KG1 (cell line): Measurements from ENCODE around the gene CD59.
A peak's percentile ranks its signal among the peaks of the same experiment; 100 is the strongest.
"Not testable (repeated sequence)": the region's sequence is repeated elsewhere in the genome, so short reads cannot be mapped to it uniquely, and the experiment has no call there.

Source experiments
- DNase-seq: peaks from one replicate; lab custom pipeline; 2025; lab: John Stamatoyannopoulos, UW

The CD59 gene

DNA sequence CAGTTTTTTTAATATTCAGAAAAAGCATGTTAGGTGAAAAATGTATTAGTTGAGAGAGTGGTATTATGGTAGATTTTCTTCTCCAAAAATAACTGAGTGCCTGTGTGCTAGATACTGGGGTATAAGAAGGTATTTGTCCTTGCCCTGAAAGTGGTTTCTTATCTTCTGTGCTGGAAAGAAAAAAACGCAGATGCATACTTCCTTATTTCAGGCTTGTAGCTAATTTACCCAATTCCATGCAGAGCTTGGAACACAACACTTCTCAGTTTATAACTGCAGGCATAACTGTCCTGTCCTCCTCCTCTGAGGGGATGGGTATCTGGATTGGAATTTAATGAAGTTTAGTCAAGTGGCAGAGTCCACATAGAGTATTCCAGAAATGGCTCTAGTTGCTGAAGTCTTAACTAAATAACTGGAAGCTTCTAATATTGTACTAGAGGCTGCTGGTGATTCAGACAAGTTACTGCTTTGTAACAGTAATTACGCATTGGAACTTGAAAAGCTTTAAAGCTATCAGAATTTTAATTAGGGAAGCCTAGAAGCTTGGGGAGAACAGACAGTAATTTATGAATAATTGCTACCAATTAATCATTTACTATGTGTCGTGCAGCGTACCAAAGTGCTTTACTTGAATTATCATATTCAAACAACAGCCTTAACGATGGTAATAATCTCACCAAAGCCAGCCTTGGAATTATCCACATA, 22.9 kb downstream of the CD59 start:
- DNase-seq: no peak

DNA sequence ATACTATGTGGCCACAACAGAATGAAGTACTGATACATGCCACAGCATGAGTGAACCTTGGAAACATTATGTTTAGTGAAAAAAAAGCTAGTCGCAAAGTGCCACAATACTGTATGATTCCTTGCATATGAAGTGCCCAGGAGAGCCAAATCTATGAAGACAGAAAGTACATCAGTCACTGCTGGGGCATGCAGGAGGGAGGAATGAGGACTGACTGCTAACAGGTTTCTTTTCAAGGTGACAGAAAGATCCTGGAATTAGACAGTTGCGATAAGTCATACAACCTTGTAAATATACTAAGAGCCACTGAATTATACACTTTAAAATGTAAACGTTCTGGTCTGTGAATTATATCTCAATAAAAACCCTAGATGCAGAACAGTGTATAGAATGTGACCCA, 23.8 kb downstream of the CD59 start:
- no peak for DNase-seq

DNA sequence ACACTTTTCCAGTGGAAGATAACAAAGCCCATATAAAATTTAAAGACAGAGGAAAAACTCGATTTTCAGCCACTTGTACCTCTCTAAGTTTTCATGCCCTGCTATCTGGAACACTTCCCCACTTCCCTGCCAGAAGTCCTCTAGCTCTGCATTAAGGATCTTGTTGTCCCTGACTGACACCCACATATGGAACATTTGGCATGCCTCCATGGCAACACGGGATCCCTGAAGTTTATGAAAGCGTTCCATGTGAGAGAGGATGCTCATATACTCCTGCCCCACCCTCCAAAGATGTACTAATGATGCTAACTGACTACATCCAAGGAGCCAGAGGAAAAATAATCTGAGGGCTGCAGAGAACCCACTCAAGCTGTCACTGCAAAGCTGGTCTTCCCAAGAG, 26.8 kb downstream of the CD59 start:
- no peak for DNase-seq

DNA sequence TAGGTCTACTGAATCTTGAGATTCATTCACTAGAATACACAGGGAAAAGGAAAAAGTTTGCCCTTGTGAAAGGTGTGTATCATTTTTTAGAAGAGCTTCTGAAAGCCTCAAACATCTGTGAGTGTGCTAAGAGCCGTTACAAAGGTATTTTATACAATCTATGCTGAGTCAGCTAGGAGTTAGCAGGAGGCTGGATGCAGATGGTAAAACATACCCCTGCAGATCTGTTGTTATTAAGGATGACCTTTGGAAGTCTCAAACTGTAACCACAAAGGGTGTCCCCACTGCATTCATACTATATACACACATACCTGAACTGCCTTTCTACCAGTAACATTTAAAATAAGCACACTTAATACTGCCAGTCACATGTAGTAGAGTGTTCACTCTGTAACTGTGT, 27.2 kb downstream of the CD59 start:
- DNase-seq: no peak

DNA sequence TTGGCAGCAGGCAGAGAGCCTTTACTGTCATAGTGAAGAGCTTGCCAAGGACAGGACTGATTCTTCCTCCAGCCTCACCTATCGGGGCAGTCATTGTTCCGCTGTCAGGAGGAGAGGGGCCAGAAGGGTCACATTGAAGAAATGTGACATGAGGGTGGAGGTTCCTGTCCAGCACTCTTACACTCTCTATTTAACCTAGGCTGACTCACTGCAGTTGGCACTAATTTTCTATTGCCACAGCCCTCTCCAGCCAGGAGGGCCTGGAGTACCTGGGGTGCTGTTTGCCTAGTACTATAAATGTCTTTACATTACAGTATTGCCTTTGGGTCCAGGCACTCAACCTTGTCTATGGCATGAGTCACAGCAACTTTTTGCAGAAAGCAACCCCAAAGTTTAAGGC, 28.4 kb downstream of the CD59 start:
- not testable (repeated sequence) for DNase-seq

DNA sequence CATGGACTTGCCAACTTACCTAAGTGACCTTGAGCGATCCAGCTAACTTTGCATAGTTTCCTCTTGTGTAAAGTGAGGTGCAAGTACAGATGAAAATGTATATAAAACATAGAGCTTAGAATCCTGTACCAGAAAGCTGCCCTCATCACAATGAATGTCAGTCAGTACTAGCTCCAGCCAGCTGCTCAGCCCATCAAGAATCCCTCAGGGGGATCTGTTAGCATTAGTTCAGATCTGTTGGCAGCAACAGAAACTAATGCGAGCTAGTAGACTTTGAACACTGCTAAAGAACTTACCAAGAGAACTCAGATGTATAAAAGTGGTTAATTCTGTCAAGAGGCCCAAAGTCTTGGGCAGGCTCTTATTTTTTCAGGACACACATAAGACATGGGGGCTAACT, 29.3 kb downstream of the CD59 start:
- no peak for DNase-seq

DNA sequence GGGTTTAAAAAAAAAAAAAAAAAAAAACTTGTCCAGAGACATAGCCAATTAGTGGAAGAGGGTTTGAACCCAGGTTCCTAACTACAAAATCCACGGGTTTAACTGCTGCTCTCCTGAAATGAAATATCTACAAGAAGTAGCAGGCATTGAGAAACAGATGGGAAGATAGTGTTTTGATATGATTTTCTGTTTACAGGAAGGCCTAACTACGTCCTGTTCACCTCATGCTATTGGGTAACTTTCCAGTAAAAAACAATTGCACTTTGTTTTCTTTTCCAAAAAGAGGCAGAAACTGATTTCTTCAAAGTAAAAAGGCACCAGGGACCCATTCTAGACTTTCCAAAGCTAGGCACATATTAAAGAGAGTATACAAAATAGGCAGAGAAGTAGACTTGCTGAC, 29.7 kb downstream of the CD59 start:
- no peak for DNase-seq

DNA sequence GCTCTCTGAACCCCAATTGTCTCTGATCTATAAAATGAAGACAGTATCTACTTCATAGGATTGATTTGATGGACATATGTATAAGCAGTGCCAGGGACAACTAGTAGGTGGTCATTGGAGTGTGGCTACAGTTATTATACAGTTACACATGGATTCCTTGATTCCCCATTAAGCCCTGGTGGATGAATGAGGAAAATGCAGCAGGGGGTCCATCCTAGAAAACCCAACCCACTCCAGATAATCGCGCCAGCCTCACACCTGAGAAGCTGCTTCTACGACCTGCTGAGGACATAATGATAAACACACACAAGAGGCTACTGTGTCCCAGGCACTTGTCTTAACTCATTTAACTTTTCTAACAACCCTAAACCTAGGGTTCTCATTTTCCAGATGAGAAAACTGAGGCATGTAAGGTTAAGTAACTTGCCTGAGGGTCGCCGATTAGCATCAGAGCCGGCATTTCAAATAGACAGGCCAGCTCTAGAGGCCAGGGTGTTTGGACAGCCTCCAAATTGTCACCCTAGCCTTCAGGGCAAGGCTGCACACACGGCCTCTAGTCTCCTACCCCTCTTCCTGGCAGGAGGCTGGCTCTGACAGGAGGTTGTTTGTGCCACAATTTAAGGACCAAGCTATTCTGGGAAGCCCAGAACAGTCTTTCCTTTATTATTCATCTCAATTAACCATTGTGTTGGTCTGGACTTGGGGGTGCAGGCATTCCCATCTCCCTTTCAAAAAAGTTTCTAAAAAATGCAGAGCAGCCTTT, 31.8 kb downstream of the CD59 start:
- no peak for DNase-seq

DNA sequence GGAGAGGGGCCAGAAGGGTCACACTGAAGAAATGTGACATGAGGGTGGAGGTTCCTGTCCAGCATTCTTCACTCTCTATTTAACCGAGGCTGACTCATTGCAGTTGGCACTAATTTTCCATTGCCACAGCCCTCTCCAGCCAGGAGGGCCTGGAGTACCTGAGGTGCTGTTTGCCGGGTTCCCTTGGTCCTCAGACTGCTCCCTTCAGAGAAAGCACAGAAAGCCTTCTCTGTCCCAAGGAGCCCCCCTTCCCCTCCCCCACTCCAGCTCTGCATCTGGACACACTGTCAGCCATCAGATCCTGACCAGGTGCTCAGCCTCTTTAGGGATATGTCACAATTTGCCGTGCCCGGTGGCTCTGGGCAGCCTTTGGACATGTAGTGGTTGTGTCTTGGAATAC, 32.4 kb downstream of the CD59 start:
- no peak for DNase-seq

DNA sequence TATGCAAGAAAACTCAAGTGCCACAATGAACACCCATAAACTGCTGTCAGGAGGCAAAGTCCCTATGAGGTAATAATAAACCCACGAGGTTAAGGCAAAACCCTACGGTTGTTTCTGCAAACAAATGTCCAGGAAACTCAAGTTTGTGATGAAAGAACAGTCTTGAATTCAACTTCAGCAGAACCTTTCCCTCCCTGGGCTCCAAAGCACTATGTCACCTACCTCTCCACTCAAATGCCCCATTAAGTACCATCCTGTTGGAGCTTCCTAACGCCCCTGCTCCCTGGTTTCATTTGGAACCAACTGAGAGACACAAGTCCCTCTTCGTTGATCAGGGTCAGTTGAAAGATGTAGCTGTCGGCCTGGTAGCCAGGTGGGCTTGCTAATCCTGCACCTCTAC, 33.0 kb downstream of the CD59 start:
- DNase-seq: no peak

DNA sequence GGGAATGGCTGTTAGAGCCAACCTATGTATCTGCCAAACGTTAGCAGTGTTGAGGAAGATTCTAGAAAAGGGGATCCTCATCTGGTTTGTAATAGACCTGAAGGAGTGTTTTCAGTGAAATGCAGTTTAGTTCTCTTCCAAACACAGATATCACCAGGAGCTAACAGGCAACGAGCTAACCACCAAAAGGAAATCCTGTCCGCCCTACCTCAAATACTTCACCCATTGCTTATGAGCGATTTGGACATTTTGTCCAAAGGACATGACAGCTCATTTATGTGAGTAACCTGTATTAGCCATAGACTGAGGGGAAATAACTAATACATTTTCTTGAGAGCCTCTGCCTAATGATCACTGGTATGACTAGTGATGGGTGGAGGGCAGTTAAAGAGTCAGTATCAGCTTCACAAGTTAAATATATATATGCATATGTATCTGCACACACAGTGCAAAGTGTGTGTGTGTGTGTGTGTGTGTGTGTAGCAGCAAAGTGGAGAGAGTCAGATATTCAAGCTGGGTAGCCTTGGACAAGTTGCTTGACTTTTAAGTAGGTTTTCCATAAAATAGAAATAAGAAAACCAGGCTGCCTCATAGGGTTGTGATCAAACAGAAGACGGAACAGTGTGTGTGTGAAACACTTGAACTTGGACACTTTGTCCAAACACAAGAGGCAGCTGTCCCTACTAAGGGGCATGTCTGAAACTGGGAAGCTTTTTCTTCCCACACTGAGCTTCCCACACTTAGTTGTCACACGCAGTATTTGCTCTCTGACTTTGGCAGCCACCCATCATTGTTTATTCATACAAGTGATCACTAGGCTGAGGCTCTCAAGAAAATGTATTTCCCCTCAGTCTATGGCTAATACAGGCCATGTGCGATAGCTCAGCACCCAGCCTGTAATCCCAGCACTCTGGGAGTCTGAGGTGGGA, 34.7 kb downstream of the CD59 start:
- no peak for DNase-seq

DNA sequence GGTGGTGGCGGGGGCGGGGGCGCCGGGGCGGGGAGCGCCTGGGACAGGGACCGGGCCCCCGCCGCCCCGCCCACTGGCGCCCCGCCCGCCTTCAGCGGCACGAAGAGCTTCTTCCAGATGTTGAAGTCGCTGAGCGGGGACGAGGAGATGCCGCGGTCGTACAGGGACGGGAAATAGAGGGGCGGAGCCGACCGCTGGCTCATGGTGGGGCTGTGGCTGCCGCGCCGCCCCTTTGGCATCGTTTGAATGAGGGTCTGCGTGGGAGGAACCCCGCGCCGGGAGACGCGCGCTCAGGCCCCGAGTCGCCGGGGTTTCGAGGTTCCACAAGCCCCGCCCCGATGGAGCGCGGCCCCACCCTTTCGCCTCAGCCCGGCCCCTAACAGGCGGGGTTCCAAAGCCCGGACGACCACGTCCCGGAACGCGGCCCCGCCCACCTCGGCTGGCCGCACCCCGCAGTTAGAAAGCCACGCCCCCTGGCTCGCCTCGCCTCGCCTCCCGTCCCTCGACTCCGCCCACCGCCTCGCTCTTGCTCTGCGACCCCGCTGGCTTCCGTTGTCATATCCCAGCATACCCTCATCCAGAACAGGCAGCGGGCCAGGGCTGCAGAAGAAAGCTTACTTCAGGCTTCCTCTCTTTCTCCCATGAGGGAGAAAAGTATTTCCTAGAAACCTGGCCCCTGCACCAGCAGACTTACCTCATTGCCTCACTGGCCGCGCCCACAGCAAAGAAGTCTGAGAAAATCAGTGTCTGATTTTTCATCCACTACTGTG, 35.5 kb downstream of the CD59 start, which contains the start of gene C11orf91:
Gene C11orf91 (minus strand): TSS at position 325 of the 770 bp plus-strand sequence. CDS start 86 bp downstream, at position 239.
- DNase-seq: peak; percentile 74

DNA sequence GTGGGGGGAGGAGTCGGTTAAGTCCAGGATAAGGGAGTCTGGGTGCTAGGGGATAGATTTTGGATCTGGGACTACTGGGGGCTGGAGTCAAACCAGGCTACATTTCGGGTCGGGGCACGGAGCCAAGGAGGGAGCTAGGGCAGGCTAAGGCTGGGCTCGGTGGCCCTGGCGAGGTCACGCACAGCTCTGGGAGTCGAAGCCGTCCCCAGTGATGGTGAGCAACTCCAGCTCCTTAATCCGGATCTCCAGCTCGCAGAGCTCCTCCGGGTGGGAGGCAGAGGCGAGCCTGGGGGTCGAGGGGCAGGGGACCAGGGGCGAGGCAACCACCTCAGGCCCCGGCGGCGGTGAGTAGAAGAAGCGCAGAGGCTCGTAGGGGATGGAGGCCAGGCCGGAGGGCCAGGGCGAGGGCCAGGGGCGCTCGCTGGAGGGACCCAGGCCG, 36.1 kb downstream of the CD59 start:
- no peak for DNase-seq

DNA sequence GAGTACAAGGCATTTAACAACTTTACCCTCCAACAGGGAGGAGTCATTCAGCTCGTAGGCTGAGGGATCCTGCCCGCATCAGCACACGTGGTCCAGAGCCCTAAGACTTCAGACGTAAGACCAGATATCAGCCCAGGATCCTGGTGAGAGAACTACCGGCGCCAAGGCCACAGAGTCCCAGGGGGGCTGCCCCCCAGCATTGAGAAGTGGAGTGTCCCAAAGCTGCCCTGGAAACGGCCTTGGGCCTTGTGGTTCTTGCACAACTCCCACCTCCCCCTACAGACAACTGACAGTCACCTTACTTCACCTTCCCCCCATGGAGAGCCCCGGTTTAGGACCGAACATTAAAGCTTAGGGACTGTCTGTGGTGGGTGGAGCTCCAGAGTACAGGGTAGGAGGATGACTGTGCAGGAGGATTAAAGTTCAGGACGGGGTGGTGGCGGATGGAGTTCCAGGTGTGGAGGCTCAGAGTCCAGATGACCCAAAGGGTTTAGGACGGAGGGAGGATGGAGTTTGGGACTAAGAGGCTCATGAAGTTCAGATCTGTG, 36.6 kb downstream of the CD59 start:
- no peak for DNase-seq

DNA sequence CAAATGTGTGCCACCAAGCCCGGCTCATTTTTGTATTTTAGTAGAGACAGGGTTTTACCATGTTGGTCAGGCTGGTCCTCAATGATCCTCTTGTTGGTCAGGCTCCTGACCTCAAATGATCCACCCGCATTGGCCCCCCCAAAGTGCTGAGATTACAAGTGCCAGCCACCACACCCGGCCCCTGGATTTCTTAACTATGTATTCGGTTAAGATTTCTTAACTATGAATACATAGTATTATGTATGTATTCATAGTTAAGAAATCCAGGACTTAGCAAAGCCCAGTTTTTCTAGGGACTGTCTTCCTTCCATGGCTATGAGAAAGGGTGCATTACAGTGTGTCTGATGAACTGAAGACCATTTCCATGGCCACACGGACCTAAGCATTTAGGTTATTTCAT, 37.3 kb downstream of the CD59 start:
- no peak for DNase-seq

DNA sequence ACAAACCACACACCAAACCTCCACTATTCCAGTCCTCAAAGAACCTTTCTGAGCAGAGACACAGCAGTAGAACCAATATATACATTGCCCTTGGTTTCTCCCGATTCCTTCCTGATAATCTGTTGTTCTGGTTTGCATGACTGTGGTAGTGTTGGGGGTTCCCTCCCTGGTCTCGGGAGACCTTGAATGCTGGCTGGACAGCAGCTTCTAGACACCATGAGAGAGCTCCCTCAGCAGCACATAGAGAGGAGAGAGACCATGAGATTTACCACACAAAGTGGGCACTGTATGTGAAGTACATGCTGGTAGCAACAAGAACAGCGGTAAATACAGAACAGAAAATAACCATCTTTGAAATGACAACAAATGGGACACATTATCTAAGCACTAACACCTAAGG, 38.2 kb downstream of the CD59 start:
- no peak for DNase-seq

DNA sequence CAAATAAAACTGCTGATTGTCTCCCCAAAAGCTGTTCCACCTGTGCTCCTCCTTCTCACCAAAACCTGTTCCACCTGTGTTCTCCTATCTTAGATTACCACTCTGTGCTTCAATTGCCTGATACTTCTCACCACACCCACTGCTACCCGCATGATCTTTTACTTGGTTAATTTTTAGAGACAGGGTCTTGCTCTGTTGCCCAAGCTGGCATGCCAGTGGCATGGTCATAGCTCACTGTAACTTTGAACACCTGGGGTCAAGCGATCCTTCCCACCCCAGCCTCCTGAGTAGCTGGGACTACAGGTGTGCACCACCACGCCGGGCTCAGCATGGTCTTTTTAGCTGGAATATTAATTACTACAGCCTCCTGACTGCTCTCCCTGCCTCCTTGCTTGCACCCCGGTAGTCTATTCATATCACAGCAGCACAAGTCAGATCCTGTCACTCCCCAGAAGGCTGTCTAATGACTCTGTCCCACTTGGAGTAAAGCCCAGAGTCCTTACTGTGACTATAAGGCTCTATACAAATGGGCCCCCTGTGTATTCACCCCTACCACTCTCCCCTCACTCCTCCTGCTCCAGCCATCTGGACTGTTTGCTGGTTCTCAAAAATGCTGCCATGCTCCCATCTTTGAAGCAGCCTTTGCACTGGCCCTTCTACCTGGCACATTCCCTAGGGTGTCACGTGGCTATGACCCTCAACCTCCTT, 39.1 kb downstream of the CD59 start:
- no peak for DNase-seq

DNA sequence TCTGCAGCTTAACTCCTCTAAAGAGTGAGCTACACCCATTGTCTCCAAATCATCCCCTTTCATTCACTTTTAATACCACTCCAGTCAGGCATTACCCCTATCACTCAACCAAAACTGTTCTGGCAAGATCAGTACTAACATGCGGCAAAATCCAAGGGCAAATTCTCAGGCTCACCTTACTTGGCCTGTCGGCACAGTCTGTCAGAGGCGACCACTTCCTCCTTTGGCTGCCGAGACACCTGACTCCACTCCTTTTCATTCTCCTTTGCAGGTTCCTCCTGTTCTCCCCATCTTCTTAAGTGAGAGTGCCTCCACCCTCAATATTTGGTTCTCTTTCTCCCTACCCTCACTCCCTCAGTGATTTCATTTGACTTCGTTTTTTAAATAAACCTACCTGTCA, 39.8 kb downstream of the CD59 start:
- DNase-seq: no peak

DNA sequence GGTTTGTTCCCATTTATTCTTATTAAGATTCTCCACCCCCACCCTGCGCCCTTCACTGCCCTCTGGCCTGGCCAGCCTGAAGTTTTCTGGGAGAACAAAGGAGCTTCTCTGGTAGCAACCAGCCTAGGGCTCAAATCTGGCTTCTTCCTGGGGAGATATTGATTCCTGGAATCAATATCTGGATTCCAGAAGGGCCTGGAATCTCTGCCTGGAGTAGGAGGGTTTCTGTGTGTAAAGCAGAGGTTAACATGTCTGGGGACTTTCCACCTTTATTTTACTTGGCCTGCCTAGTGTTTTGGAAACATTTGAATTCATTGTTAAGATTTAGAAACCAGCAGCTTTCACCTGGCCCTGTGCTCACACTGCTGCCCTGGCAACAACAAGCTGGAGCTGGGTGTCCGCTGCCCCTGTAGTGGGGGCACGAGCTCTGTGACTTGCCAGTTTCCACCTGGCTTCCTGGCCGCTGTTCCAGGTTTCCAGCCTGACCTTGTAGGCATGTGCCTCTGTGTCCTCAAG, 41.1 kb downstream of the CD59 start:
- DNase-seq: no peak

DNA sequence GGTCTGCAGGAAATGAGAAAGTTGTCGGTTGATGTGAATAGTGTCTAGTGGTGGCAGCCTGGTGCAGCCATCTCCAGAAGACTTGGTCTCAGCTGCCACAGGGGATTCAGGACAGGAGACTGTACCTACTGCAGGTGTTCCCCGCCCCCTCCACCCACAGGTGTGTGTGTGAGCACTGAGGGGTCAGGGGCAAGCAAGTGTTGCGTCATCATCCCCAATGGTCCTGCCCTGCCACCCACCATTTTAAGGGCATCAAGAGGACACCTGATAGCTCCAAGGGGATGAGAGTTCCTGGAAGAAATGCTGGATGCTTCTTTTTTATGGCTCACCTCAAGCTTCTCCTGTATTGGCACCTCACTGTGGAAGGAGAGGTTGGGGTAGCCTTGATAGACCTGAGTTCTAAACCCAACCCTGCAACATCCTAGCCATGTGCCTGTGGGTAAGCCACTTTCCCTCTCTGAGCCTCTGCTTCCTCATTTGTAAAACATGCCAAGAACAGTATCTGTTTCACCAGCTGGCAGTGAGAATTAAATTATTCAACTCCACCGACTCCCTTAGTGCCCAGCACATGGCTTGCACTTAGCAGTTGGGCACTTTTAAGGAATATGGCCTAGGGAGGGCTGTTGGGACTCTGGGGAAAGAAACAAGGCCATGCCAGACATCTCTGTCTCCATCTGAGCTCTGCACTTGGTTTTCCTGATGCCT, 41.7 kb downstream of the CD59 start:
- no peak for DNase-seq
